GM10266 (cell line): Measurements from ENCODE around the gene SPACDR.

ENCODE experiments used
- DNase-seq: peaks from one replicate; pipeline ENCODE4 v3.0.0; 2012; ENCODE audit errors: extremely low spot score
- CTCF ChIP-seq: IDR thresholded peaks from 2 replicates; pipeline ENCODE4 v1.5.1; 2012; ENCODE audit warnings: mild to moderate bottlenecking, low read depth; ENCODE audit not compliant: control insufficient read depth, insufficient read depth; ENCODE audit errors: missing control alignments

Gene SPACDR

GRCh38 chr7:100489121-100489520 lies 25.1 kb upstream of the SPACDR start:
- DNase-seq, result peak; percentile 9
- no peak for TF ChIP-seq CTCF

DNA sequence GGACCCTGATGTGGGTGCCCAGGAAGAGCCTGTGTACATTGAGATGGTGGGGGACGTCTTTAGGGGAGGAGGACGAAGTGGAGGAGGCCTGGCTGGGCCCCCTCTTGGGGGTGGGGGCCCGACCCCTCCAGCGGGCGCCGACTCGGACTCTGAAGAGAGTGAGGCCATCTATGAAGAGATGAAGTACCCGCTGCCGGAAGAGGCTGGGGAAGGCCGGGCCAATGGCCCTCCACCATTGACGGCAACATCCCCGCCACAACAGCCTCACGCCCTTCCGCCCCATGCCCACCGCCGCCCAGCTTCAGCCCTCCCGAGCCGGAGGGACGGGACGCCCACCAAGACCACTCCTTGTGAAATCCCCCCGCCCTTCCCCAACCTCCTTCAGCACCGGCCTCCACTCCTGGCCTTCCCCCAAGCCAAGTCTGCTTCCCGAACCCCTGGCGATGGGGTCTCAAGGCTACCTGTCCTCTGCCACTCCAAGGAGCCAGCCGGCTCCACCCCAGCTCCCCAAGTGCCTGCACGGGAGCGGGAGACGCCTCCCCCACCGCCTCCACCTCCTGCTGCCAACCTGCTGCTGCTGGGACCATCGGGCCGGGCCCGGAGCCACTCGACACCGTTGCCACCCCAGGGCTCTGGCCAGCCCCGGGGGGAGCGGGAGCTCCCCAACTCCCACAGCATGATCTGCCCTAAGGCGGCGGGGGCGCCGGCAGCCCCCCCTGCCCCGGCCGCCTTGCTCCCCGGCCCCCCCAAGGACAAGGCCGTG lies 24.5 kb upstream of the SPACDR start:
- peak; percentile 17 for DNase-seq
- TF ChIP-seq CTCF, result no peak

DNA sequence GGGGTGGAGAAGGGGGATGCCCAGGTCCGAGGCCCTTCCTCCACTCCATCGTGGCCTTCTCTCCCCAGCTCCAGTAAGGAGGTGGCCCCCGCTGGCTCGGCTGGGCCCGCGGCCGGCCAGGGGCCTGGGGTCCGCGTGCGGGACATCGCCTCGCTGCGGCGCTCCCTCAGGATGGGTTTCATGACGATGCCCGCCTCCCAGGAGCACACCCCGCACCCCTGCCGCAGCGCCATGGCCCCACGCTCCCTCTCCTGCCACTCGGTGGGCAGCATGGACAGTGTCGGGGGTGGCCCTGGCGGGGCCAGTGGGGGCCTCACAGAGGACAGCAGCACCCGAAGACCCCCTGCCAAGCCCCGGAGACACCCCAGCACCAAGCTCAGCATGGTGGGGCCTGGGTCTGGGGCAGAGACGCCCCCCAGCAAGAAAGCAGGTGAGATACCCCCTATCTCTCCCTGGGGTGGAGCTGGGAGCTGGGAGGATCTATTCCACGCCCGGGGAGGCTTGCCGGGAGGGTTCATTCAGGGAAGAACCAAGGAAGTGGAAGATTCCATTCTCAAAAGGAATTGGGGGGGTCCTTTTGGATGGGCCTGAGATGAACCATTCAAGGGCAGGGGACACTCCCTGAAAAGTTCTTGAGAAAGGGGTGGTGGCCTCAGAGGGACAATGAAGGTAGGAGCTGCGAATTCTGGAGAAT lies 22.8 kb upstream of the SPACDR start:
- TF ChIP-seq CTCF, result no peak
- peak; percentile 20 for DNase-seq

- DNase-seq, result peak; percentile 23
Observed at GRCh38 chr7:100486111-100486636, 22.1 kb upstream of the SPACDR start.

DNA sequence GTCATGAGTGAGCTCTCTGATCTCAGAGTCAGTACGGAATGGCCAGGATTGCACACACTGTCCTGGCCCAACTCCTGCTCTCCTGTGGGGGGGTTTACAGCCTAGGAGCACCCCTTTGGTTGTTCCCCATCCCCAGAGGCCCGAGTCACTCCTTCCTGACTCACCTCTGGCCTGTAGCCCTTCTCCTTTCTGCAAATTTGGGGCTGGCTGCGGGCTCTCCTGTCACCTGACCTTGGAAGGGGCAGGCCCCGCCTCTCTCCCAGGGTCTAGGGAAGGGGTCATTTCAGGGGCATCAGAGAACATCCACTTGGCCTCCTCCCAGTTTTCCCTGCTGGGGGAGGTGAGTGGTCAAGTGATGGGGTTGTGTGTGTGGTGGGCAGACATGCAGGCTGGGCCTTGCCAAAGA lies 21.4 kb upstream of the SPACDR start:
- DNase-seq, result peak; percentile 22
- no peak for TF ChIP-seq CTCF

More at GRCh38 chr7:100486111-100486636, 22.1 kb upstream of the SPACDR start:
- no peak for TF ChIP-seq CTCF

GRCh38 chr7:100484673-100485045 lies 20.6 kb upstream of the SPACDR start:
- no peak for TF ChIP-seq CTCF

More at GRCh38 chr7:100484673-100485045, 20.6 kb upstream of the SPACDR start:
- DNase-seq, result peak; percentile 30
